ENCODE data around the gene ZBTB6. TPM values are rescaled to one million over a fixed set of nuclear protein-coding genes. Genes with fewer than 3 reads are reported as not detected.
A peak's percentile ranks its signal among the peaks of the same experiment; 100 is the strongest.

ZBTB6 gene
- total RNA-seq, 1 donor from 2014 or later = 2.0 TPM

DNA sequence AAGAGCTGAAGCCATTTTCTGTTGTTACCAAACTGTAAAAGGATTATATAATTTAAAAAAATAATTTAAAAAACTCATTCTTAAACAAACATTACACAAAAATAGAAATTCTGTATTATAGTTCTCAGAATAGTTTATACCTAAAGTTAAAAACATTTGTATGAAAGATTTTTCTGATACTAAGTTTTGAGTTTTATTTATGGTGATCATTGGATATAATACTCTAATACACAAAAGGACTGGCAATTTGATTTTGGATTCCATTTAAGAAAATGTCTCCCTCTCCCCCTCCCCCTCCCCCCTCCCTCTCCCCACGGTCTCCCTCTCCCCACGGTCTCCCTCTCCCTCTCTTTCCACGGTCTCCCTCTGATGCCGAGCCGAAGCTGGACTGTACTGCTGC is 47.0 kb downstream of the ZBTB6 start:
- Histone ChIP-seq H3K4me3 (no peak overlapping the region), H3K9me3 (no peaks in the 10 kb centered on the region), H3K27ac (no peak overlapping the region), H3K27me3 (no peaks in the 10 kb centered on the region), H3K36me3 (peaks cover 11 to 22% of the 10 kb centered on the region in 2 donors), H3K4me1 (no peaks in the 10 kb centered on the region)
- TF ChIP-seq, protein P1, sequence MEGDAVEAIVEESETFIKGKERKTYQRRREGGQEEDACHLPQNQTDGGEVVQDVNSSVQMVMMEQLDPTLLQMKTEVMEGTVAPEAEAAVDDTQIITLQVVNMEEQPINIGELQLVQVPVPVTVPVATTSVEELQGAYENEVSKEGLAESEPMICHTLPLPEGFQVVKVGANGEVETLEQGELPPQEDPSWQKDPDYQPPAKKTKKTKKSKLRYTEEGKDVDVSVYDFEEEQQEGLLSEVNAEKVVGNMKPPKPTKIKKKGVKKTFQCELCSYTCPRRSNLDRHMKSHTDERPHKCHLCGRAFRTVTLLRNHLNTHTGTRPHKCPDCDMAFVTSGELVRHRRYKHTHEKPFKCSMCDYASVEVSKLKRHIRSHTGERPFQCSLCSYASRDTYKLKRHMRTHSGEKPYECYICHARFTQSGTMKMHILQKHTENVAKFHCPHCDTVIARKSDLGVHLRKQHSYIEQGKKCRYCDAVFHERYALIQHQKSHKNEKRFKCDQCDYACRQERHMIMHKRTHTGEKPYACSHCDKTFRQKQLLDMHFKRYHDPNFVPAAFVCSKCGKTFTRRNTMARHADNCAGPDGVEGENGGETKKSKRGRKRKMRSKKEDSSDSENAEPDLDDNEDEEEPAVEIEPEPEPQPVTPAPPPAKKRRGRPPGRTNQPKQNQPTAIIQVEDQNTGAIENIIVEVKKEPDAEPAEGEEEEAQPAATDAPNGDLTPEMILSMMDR (IDR thresholded peaks at IDR 0.05) = no peak
- DNase-seq (ENCODE audit: low spot score in 2 of 2) = no peak
- intact Hi-C loops (cut with DNase I) = no loop called here

DNA sequence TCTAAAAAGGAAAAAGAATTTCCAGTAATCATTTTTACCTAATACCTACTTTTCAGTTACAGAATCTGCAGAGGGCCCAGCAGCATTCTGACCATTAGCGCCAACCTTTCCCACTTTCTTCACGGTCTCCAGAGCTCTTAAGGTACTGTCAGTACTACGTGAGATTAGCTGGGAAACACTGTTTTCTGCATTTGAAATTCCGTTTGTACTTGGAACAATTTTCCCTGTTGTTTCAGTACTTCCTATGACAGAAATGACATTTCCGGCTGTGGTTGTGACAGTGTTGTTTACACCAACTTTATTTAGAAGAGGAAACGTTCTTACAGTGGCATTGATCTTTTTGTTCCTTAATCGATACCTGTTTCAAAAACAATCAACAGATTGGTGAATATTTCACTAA is 47.8 kb downstream of the ZBTB6 start:
- intact Hi-C loops (cut with DNase I) = no loop called here

DNA sequence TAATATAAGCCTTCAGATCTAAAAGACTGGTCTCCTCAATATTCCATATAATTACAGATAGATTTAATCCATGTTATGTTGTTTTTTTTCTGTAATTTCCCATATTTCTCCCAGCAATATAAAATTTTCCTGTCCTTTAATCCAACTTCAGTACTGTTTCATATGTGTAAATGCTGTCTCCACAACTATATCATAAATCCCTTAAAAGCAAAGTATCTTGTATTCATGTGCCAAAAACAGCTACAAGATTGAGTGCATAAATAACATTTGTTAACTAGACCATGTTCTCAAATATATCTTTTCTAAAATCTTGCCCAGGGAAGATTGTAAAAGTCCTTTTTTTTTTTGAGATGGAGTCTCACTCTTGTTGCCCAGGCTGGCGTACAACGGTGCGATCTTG is 49.7 kb downstream of the ZBTB6 start:
- Histone ChIP-seq H3K4me1 (no peaks in the 10 kb centered on the region), H3K27me3 (no peaks in the 10 kb centered on the region), H3K4me3 (no peak overlapping the region), H3K9me3 (no peaks in the 10 kb centered on the region), H3K27ac (no peak overlapping the region), H3K36me3 (peaks cover 10 to 30% of the 10 kb centered on the region in 2 donors)
- intact Hi-C loops (cut with DNase I) = no loop called here
- no peak for DNase-seq (ENCODE audit: low spot score in 2 of 2)
- TF ChIP-seq, protein P1 (IDR thresholded peaks at IDR 0.05) = no peak

More for the DNA sequence above, 47.8 kb downstream of the ZBTB6 start:
- Histone ChIP-seq H3K36me3 (peaks cover 7 to 16% of the 10 kb centered on the region in 2 donors), H3K4me3 (no peak overlapping the region), H3K9me3 (no peaks in the 10 kb centered on the region), H3K27ac (no peak overlapping the region), H3K27me3 (no peaks in the 10 kb centered on the region), H3K4me1 (no peaks in the 10 kb centered on the region)
- TF ChIP-seq, protein P1 (IDR thresholded peaks at IDR 0.05) = no peak
- no peak for DNase-seq (ENCODE audit: low spot score in 2 of 2)

DNA sequence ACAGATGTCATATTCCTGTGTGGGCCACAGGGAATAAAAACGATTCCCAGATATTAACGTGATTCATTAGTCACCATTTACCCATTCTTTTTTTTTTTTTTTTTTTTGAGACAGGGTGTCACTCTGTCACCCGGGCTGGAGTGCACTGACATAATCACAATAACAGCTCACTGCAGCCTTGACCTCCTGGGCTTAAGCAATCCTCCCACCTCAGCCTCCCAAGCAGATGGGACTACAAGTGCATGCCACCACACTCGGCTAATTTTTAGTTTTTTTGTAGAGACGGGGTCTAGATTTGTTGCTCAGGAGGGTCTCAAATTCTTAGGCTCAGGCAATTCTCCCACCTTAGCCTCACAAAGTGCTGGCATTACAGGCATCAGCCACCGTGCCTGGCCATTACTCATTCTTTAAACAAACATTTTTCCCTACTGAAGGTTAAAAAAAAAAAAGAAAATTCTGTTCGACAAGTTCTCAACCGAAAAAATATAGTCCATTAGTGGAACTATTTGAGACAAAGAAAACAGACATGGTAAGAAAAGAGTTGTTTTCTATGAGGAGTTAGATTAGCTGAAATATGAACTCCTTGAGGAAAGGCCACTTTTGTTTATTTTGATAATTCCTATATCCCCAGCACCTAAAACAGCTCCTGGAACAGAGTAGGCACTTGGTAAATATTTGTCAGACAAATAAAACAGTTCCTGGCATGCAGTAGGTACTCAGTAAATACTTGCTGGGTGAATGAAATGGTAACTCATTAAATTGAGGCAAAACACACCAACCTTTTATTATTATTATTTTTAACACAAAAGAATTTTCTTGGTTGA is 52.6 kb downstream of the ZBTB6 start:
- intact Hi-C loops (cut with DNase I) = no loop called here
- Histone ChIP-seq H3K4me1 (no peaks in the 10 kb centered on the region), H3K9me3 (no peaks in the 10 kb centered on the region), H3K27ac (peak overlapping the region; percentile 2 to 26), H3K36me3 (peaks cover 20 to 58% of the 10 kb centered on the region in 2 donors), H3K4me3 (no peak overlapping the region), H3K27me3 (no peaks in the 10 kb centered on the region)
- TF ChIP-seq, protein P1 (IDR thresholded peaks at IDR 0.05) = no peak
- no peak for DNase-seq (ENCODE audit: low spot score in 2 of 2)

Other genes starting within 250 kb of the ZBTB6 start
- gene OR1L3, start 238.2 kb downstream of the ZBTB6 start, total RNA-seq = not detected
- gene OR1L4, start 189.3 kb downstream of the ZBTB6 start, total RNA-seq = not detected
- gene OR1L6, start 171.0 kb downstream of the ZBTB6 start, total RNA-seq = not detected
- not detected for gene OR5C1, start 124.4 kb downstream of the ZBTB6 start, total RNA-seq
- not detected for gene OR1K1, start 113.2 kb downstream of the ZBTB6 start, total RNA-seq
- 7.8 TPM for gene PDCL, start 84.7 kb downstream of the ZBTB6 start, total RNA-seq
- 25.1 TPM for gene RC3H2, start 8.0 kb downstream of the ZBTB6 start, total RNA-seq
- gene ZBTB26, start 18.2 kb upstream of the ZBTB6 start, total RNA-seq = 0.96 TPM
- gene RABGAP1, start 27.7 kb upstream of the ZBTB6 start, total RNA-seq = 36.5 TPM
- 5.7 TPM for gene GPR21, start 120.3 kb upstream of the ZBTB6 start, total RNA-seq

Data from ascending aorta (tissue), 2 donors.